Gastrocnemius medialis (tissue), 4 donors: Measurements from ENCODE around the gene RGS4.

Experiments used
- POLR2A ChIP-seq, 2 donors: fragments of 450-650 bp; IDR thresholded peaks; one replicate each; pipeline ENCODE4 v1.6.1; 2017; ENCODE audit warnings: antibody characterized with exemption in 2 of 2, mild to moderate bottlenecking in 2 of 2, moderate library complexity in 2 of 2
- TF ChIP-seq, protein P1 (sequence below), 5 experiments: fragments of 450-650 bp in 3 of 5; fragments of 200-600 bp in 2 of 5; sonication (generic) in 2 of 5; IDR thresholded peaks in 4 of 5; conservative IDR thresholded peaks in 1 of 5; 1 replicate in 4 of 5; 2 replicates in 1 of 5; pipeline ENCODE4 v1.5.1; 2016 to 2019; ENCODE audit warnings: antibody characterized with exemption in 5 of 5, mild to moderate bottlenecking in 3 of 5, moderate library complexity in 3 of 5

DNA sequence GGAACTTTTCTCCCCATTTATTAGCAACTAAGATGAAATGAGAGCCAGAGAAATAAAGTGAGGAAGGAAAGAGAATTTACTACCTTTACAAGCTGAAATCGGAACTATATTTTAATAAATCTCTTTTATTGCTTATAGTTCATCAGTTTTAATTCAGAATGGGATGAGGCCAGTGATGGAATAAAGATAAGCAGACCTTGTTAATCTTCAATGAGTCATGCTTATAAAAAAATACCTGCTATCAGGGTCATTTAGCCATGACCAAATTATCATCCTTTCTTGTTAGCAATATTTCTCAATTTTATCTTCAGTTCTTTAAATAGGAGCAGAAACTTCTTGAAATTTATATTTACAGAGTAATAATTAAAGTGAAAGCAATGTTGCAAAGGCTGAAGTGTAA is 26.1 kb downstream of the RGS4 start:
- TF ChIP-seq POLR2A (IDR thresholded peaks at IDR 0.05): no peak
- TF ChIP-seq, protein P1, sequence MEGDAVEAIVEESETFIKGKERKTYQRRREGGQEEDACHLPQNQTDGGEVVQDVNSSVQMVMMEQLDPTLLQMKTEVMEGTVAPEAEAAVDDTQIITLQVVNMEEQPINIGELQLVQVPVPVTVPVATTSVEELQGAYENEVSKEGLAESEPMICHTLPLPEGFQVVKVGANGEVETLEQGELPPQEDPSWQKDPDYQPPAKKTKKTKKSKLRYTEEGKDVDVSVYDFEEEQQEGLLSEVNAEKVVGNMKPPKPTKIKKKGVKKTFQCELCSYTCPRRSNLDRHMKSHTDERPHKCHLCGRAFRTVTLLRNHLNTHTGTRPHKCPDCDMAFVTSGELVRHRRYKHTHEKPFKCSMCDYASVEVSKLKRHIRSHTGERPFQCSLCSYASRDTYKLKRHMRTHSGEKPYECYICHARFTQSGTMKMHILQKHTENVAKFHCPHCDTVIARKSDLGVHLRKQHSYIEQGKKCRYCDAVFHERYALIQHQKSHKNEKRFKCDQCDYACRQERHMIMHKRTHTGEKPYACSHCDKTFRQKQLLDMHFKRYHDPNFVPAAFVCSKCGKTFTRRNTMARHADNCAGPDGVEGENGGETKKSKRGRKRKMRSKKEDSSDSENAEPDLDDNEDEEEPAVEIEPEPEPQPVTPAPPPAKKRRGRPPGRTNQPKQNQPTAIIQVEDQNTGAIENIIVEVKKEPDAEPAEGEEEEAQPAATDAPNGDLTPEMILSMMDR (IDR thresholded peaks at IDR 0.05 in 4 of 5, conservative IDR thresholded peaks at IDR 0.05 in 1 of 5): no peak
